ENCODE measurements around the gene CD93. TPM values are rescaled to one million over a fixed set of nuclear protein-coding genes. Genes with fewer than 3 reads are reported as not detected.

Gene CD93
- total RNA-seq, 1 donor from 2014 or later = 1.0 TPM

GRCh38 chr20:23100720-23101107 lies 14.6 kb upstream of the CD93 start:
- Histone ChIP-seq H3K27me3 (ENCODE audit: control insufficient read depth, insufficient read depth, low read length) (no peaks in the 10 kb centered on the region), H3K4me3 (ENCODE audit: low read depth, low read length) (no peak overlapping the region), H3K36me3 (ENCODE audit: control insufficient read depth, insufficient read depth, low read length) (no peaks in the 10 kb centered on the region)
- TF ChIP-seq CTCF (IDR thresholded peaks at IDR 0.05; ENCODE audit: insufficient read depth, low read length, poor library complexity, severe bottlenecking) = no peak
- no peak for DNase-seq (ENCODE audit: low read depth)

GRCh38 chr20:23099791-23100719 lies 13.9 kb upstream of the CD93 start:
- DNase-seq (ENCODE audit: low read depth) = no peak

GRCh38 chr20:23097636-23098580 lies 11.8 kb upstream of the CD93 start:
- no peak overlapping the region for H3K4me3 ChIP-seq (ENCODE audit: low read depth, low read length)
- no peaks in the 10 kb centered on the region for H3K36me3 ChIP-seq (ENCODE audit: control insufficient read depth, insufficient read depth, low read length)
- H3K27me3 ChIP-seq (ENCODE audit: control insufficient read depth, insufficient read depth, low read length) = peaks cover 2% of the 10 kb centered on the region
- no peak for DNase-seq (ENCODE audit: low read depth)
- TF ChIP-seq CTCF (IDR thresholded peaks at IDR 0.05; ENCODE audit: insufficient read depth, low read length, poor library complexity, severe bottlenecking) = no peak

More at GRCh38 chr20:23099791-23100719, 13.9 kb upstream of the CD93 start:
- Histone ChIP-seq H3K36me3 (ENCODE audit: control insufficient read depth, insufficient read depth, low read length) (no peaks in the 10 kb centered on the region), H3K27me3 (ENCODE audit: control insufficient read depth, insufficient read depth, low read length) (no peaks in the 10 kb centered on the region), H3K4me3 (ENCODE audit: low read depth, low read length) (no peak overlapping the region)
- TF ChIP-seq CTCF (IDR thresholded peaks at IDR 0.05; ENCODE audit: insufficient read depth, low read length, poor library complexity, severe bottlenecking) = no peak

GRCh38 chr20:23096986-23097520 lies 10.9 kb upstream of the CD93 start:
- peaks cover 2% of the 10 kb centered on the region for H3K27me3 ChIP-seq (ENCODE audit: control insufficient read depth, insufficient read depth, low read length)
- no peak overlapping the region for H3K4me3 ChIP-seq (ENCODE audit: low read depth, low read length)
- TF ChIP-seq CTCF (IDR thresholded peaks at IDR 0.05; ENCODE audit: insufficient read depth, low read length, poor library complexity, severe bottlenecking) = no peak
- no peaks in the 10 kb centered on the region for H3K36me3 ChIP-seq (ENCODE audit: control insufficient read depth, insufficient read depth, low read length)
- DNase-seq (ENCODE audit: low read depth) = no peak

GRCh38 chr20:23096097-23096496 lies 10.0 kb upstream of the CD93 start:
- H3K4me3 ChIP-seq (ENCODE audit: low read depth, low read length) = no peak overlapping the region
- DNase-seq (ENCODE audit: low read depth) = no peak
- H3K36me3 ChIP-seq (ENCODE audit: control insufficient read depth, insufficient read depth, low read length) = no peaks in the 10 kb centered on the region
- peaks cover 2% of the 10 kb centered on the region for H3K27me3 ChIP-seq (ENCODE audit: control insufficient read depth, insufficient read depth, low read length)
- TF ChIP-seq CTCF (IDR thresholded peaks at IDR 0.05; ENCODE audit: insufficient read depth, low read length, poor library complexity, severe bottlenecking) = no peak
